Fibroblast of mammary gland (primary cell): ENCODE measurements around the gene PPP3R1.

Experiments used
- DNase-seq: peaks from one replicate; pipeline ENCODE4 v3.0.0-alpha.2; 2010; ENCODE audit warnings: low read depth
- H3K4me3 ChIP-seq: 2 replicates; pipeline ENCODE4 v1.5.1; 2011; ENCODE audit warnings: low read depth, mild to moderate bottlenecking, low read length, moderate library complexity; ENCODE audit not compliant: control insufficient read depth
- TF ChIP-seq, protein P1 (sequence below): conservative IDR thresholded peaks from 2 replicates; pipeline ENCODE4 v1.5.1; 2011; ENCODE audit warnings: low read depth, low read length, inconsistent platforms; ENCODE audit not compliant: control insufficient read depth, insufficient read depth

Gene PPP3R1

DNA sequence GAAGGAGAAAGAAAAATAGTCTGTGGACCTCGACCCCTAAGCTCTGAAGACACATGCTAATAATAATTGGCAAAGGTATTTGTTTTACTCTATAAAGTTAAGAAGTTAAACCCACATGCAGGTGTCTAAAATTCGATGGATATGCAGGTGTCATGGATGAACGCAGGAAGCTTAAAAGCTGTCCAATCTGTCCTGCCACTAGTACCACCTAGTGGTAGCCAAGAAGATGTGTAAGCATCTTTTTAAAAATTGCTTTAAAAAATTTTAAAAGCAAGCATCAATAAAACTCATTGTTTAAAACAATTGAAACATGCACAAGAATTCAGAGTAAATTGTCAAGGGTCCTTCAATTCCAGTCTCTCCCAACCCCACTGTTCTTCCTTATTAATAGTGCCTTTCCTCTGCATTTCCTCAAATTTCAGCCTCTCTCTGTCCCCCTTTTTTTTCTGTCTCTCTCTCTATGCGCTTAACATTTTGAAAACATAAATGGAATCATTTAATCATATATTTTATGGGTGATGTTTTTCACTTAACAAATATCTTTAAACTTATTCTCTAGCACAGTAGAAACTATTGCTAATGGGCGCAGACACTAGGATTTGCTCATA is 30.6 kb upstream of the PPP3R1 start:
- TF ChIP-seq, protein P1, sequence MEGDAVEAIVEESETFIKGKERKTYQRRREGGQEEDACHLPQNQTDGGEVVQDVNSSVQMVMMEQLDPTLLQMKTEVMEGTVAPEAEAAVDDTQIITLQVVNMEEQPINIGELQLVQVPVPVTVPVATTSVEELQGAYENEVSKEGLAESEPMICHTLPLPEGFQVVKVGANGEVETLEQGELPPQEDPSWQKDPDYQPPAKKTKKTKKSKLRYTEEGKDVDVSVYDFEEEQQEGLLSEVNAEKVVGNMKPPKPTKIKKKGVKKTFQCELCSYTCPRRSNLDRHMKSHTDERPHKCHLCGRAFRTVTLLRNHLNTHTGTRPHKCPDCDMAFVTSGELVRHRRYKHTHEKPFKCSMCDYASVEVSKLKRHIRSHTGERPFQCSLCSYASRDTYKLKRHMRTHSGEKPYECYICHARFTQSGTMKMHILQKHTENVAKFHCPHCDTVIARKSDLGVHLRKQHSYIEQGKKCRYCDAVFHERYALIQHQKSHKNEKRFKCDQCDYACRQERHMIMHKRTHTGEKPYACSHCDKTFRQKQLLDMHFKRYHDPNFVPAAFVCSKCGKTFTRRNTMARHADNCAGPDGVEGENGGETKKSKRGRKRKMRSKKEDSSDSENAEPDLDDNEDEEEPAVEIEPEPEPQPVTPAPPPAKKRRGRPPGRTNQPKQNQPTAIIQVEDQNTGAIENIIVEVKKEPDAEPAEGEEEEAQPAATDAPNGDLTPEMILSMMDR = peak; percentile 81
- H3K4me3 ChIP-seq = no peak overlapping the region
- peak; percentile 57 for DNase-seq

GRCh38 chr2:68280796-68281195 is 28.5 kb upstream of the PPP3R1 start:
- no peak for DNase-seq
- TF ChIP-seq, protein P1 = no peak
- no peak overlapping the region for H3K4me3 ChIP-seq

DNA sequence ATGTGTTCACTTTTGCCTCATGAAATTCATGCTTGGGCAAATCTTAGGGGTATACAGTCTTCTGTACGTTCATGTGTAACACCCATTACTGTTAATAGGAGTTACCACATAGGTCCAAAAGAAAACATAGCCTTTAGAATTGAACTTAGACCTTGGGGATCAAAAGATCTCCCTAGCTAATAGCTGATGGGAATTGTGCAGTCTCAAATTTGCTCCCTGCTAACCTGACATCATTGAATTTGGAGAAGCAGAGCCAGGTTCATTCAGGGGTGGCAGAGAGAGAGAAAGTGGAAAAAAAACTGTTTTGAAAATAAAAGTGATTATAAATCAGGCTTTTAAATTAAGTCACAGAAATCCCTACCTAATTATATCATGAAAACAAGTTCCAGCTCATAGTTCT is 28.0 kb upstream of the PPP3R1 start:
- H3K4me3 ChIP-seq = no peak overlapping the region
- DNase-seq = no peak
- TF ChIP-seq, protein P1 = no peak

GRCh38 chr2:68279691-68280090 is 27.4 kb upstream of the PPP3R1 start:
- TF ChIP-seq, protein P1 = no peak

GRCh38 chr2:68278169-68278568 is 25.8 kb upstream of the PPP3R1 start:
- DNase-seq = no peak

More at GRCh38 chr2:68279691-68280090, 27.4 kb upstream of the PPP3R1 start:
- DNase-seq = no peak
- H3K4me3 ChIP-seq = no peak overlapping the region

DNA sequence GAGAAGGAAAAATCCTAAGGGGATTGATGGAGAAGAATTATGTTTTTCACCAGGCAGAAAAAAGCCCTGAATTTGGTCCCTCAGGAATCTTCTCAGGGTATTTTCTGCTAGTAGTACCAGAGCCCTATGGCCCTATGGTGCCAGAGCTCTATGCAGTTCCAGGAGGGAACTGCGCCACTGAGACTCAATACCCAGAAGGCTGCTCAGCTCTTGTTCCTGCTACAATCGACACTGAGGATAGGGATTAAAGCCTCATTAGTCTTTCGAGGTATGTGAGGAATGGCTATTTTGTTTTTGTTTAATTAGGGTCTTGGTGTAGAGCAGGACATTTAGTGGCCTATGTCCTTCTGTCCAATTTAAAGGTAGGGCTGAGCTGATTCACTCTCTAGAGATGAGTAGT is 21.7 kb upstream of the PPP3R1 start:
- no peak overlapping the region for H3K4me3 ChIP-seq
- DNase-seq = no peak
- TF ChIP-seq, protein P1 = no peak

More at GRCh38 chr2:68278169-68278568, 25.8 kb upstream of the PPP3R1 start:
- no peak overlapping the region for H3K4me3 ChIP-seq
- TF ChIP-seq, protein P1 = no peak

DNA sequence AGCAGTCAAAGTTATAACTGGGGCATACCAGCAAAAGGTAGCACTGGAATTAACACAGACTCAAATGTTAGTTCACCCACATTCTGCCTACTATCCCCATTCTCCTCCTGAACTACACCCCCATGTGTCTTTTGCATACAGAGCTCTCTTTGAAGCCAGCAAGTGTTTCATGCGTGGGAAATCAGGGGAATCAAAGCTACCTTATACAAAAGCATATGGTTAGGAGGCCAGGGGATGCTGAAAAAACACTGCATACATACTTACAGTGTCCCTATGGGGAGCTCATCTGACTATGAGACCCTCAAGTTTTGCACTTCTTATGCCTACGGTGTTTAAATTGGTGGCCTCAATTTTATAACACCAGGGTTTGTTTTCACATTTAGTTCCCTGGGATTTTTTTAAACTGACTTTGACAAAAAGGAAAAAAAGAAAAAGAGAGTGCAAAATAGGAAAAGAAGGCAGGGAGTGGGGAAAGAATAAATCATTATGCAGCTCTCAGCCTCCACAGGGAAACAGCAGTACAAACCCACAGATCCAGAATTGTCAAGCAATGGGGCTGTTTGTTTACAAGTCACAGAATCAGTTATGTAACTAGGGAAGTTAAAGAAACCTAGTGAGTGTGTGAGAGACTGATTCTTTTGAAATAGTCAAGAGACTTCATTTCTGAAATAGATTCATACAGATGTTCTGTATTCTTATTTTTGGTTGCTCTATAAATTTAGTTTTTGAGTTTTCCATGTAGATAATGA is 20.1 kb upstream of the PPP3R1 start:
- DNase-seq = no peak
- H3K4me3 ChIP-seq = no peak overlapping the region
- TF ChIP-seq, protein P1 = no peak
